Posterior cingulate gyrus (tissue), 11 donors: ENCODE data around the gene NTRK2.

Experiments
- DNase-seq, 10 donors: peaks; one replicate each; pipeline versions ENCODE4 v3.0.0 to v3.0.0-alpha.2; 2020 to 2021; ENCODE audit warnings: mixed read lengths in 3 of 10
- intact Hi-C: fragments of 100-400 bp; cut with DNase I; formaldehyde crosslinking; loops from one replicate; pipeline ENCODE4 v1.15.1; 2023

NTRK2 gene

DNA sequence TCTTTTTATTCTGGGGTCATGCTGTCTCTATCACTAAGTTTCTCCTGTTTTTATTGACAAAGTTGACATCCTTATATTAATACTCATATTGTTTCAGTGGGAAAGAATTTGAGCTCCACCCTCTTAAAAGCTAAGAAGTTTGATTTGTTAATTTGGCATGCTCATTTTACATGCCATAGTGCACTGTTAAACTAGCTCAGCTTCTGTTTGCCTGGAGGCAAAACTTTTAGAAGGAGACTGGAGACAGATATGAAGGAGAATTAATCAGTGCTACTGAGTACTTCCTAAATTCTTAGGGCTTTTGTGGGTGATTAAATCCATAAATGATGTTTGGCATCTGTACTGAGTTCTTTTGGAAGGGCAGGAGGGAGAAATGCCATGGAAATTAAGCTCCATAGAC, 138.9 kb downstream of the NTRK2 start:
- intact Hi-C loops, result no loop called here
- DNase-seq, result no peak

DNA sequence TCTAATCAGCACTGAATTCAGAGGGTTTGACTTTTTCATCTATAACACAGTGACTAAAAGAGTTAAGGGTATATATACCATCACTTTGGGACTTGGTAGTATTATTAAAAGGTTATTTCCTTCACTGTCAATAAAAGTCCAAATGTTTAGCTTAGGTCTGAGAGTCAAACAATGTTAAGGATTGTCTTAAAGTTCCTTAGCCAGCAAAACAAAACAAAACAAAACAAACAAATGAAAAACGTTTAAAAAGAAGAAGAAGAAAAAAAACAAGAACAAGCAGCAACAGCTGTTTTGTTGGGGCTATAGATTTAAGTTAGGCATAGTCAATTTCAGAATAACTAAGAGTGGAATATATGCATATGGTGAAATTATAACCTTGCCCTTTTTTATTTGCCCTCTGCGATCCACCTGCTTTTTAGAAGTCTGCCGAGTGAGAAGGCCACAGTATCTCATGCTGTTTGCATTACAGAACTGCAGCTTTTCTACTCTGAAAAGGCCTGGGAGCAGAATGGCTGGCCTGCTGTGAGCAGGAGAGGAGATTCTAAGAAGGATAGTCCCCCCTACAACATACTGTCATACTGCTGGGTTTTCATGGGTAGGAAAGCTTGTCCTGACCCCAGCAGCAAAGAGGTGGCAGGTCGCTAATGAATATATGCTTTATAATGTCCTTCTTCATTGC, 141.7 kb downstream of the NTRK2 start:
- intact Hi-C loops, result no loop called here
- DNase-seq, result no peak

DNA sequence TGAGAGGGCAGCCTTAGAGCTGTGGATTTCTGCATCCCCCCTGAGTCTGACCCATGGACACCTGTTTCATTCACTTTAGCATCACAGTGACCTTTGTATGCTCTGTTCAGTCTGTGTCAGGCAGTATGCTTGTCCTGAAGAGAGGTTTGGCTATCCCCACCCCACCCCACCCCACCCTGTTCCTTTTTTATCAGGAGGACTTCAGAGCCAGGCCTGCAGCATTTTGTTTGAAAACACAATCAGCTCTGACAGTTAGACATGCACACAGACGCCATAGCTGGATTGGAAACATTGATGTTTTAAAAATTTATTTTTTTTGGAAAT, 142.2 kb downstream of the NTRK2 start:
- intact Hi-C loops, result no loop called here
- no peak for DNase-seq

DNA sequence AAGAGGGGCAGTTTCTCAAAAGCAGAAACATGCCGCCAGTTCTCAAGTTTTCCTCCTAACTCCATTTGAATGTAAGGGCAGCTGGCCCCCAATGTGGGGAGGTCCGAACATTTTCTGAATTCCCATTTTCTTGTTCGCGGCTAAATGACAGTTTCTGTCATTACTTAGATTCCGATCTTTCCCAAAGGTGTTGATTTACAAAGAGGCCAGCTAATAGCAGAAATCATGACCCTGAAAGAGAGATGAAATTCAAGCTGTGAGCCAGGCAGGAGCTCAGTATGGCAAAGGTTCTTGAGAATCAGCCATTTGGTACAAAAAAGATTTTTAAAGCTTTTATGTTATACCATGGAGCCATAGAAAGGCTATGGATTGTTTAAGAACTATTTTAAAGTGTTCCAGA, 142.8 kb downstream of the NTRK2 start:
- intact Hi-C loops, result no loop called here
- DNase-seq, result no peak

DNA sequence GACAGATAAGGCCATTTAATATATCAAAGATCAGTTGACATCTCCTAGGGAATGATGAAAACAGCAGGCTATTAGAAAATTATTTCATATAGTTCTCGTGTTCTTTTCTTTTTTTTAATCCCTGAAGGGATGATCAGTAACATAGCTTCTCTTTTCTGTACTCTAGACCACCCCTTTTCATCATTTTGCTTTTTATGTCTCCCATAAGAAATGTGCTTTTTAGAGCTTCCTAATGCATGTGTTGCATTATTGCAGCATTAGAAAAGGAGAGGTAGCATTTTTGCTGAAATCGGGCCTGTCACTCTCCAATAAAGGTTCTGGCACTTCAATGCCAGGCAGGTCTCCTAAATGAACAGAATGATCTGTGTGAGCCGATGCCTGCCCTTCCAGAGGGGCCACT, 143.3 kb downstream of the NTRK2 start:
- no peak for DNase-seq
- intact Hi-C loops, result no loop called here

DNA sequence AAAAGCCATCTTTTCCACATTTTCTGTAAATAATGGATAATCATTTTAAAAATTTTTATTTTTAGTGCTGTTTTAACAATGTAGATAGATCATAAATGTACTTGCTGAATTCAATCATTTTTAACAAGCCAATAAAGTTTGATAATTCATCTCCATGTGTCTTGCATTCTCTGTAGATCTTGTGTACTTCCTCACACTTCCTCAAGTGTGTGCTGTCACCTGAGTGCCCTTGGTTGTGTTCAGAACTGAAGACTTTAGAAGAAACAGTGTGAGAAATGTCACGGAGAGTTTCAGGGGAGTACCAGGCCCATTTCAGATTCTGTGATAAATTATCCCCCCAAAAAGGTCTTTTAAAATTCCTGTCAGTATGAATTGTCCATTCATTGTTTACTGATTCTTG, 146.0 kb downstream of the NTRK2 start:
- intact Hi-C loops, result no loop called here
- DNase-seq, result no peak

DNA sequence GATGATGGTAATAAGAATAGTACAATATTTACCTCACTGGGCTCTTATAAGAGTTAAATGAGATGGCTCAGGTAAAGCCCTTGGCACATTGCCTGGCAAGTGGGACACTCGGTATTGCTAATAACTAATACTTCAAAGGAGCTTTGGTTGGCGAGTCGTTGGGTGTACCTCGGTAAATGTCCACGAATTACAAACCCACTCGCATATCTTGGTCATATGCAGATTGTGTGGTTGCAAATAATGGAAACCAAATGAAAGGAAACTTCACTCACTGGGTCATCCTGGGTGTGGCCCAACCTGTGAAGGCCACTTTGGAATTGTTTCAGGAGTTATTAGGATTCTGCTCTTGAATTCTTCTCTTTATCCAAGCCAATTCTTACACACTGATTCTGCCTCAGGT, 147.5 kb downstream of the NTRK2 start:
- intact Hi-C loops, result no loop called here

DNA sequence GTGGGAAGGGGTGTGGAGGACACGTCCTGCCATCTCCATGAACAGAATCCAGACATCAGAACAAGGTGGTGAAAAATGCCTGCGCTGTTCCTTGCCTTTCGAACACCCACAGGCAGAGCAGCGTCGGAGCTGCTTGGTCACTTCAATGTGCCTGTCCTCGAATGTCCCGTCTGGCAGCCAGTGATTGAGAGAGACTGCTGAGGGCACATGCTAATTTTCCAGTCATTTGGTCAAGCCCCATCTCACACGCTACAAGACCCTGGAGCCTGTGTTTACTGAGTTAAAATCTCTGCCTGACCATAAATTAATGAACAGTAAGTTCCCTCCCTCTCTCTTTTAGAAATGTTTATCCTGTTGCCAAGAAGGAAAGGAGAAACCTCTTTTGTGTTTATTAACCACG, 149.3 kb downstream of the NTRK2 start:
- no peak for DNase-seq

More for the DNA sequence above, 147.5 kb downstream of the NTRK2 start:
- no peak for DNase-seq

DNA sequence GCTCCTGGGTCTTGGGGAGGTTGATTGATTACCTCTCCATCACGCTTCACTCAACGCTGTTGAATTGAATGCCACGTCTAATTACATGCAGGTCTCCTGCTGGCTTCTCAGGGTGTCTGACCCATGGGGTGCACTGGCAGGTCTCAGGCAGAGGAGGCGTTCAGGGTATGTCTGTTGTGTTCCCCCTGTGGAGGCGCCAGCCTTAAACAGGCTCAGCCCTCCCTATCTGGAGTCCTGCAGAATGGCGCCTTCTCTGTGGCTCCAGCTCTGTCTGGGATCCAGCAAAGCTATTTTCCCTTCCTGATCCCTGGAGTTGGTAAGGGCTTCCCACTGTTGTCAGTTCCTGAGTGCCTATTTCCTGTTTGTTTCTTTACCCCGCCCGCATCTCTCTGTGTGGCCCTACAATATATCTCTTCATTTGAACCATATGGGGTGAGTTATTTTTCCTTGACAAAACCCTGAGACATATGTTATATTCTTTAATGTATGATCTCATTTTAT, 150.0 kb downstream of the NTRK2 start:
- peak in 1 of 10 donors; percentile 75 for DNase-seq
- intact Hi-C loops, result no loop called here

More for the DNA sequence above, 149.3 kb downstream of the NTRK2 start:
- intact Hi-C loops, result no loop called here

DNA sequence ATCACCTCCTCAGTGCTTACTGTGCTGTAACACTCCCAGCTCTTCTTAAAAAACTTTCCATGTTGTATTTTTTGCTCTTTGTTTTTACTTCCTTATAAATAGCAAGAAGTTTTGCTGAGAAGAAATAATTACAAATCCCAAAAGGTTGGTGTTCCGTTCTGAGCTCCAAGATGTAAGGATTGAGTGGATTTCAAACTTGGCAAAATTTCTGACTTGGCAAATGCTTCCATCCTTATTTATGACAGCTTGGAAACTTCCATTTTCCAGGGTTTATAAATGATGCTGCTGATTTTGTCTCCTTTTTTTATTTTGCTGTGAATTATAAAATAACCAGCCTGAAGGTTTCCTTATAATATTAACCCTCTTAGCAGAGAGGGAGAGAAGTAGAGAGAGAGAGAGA, 151.9 kb downstream of the NTRK2 start:
- DNase-seq, result no peak
- intact Hi-C loops, result no loop called here

DNA sequence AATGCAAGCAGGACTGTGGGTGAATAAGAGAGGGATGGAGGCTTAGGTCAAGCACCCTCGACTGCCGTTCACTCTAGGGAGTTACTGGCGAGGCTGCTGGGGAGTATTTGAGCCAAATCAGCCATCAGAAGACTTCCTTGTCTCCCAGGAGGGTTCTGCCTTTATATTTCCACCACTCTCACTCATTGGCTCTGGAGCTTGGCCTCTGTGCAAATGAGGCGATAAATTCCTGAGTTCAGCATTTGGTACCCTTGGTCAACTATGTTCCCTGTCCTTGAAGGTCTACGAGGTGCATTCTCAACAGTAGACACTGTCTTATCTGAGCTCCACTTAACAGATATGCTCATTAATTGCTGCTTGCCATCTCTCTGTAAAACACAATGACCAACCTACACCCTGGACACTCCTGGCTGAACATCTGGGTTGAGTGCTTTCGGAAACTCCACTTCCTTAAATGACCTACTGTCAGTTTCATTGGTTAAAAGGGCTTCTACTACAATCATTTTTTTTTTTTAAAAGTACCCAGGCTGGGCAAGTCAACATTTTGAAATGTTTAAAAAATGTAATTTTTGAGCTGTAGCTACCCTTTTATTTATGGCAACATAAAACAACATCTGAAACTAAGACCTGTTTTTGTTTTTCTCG, 153.2 kb downstream of the NTRK2 start:
- intact Hi-C loops, result no loop called here

DNA sequence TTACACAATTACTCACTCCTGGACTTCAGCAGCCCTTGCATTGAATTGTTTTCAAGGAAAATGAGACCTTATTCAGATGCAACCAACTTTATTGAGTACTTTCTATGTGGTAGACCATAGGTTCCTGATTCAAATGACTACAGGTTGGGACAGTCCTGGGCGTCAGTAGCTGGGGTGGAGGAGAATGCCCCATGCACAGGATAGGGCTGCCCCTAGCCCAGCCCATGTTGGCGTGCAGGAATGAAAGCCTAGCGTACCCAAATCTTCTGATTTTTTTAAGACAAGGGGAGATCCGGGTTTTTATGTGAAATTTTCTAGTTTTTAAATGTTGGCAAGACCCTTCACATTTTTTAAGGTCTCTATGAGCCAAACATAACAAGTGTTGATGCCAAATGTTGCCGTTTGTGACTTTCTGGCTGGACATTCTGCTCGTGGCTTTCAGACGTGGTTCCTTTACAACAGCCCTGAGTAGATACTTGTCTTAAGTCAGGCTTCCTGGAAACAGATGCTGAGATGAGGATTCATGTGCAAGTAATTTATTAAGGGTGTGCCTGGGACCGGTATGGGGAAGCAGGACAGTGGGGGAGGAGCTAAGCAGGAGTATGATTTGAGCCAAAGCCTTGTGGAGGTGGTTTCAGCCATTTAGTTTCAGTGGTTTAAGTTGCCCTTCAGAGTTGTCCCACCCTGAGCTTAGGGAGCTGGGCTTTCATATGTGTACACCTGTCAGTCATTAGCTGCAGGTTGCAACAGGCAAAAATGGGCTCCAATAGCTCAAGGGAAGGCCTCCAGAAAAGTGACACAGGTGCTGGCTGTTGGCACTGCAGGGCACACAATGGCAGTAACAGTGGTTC, 154.1 kb downstream of the NTRK2 start:
- intact Hi-C loops, result no loop called here
- DNase-seq, result peak in 1 of 10 donors; percentile 69

More for the DNA sequence above, 153.2 kb downstream of the NTRK2 start:
- DNase-seq, result no peak

DNA sequence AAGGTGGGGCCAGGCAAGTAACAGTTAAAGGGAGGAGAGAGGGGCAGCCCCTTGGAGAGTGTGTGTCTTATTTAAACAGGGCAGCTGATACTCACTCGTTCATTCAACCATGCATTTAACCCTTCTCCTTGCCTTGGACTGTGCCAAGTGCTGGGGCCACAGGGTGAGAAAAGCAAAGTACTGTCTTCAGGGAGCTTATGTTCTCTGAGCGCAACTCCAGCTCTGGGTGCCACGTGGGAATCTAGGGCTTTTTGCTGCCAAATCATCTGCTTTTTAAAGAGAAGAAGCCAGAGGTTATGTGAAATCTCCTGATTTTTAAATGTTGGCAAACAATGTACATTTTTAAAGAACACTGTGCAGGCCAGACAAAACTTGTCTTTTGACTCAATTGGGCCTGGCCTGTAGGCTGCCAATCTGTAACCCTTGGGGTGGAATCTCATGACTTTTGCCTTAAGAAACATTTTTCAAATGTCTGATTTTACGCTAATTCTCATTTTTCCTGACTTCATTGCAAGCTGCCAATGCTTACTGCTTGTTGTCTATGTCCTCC, 157.8 kb downstream of the NTRK2 start:
- intact Hi-C loops, result no loop called here
- DNase-seq, result no peak

DNA sequence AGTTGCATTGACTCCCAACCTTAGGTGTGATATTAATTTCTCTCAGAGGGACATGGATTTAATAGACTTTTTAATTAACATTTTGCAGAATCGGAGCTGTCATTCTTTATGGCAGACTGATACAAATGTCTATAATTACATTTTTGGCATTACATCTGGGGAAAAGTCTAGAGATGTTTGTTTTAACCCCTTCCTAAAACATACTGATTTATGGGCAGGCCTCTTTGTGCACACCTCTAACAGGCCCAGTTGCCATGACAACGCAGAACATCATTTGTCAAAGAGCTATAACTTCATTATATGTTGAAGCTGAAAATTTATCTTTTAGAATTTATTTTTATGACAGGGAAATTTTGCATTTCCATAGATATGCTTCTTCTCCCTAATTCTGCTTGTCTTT, 158.5 kb downstream of the NTRK2 start:
- no peak for DNase-seq

DNA sequence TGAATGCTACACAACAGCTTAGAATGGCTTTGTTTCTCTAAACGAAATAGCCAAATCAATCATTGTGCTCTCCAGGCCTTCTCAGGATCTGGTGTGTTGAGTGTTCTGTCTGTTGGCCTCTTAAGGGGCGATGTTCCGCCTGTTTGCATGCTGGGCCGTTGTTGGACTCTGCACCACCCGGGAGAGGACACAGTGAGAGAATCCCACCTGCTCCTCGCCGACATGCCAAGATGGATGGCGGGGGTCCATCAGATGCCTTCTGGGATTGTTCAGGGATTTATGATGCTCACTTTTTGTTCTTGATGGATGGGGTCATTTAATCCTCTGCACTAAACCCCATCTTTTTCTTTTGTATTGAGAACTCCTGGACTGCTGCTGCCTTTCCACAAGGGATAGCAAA, 159.9 kb downstream of the NTRK2 start:
- intact Hi-C loops, result no loop called here
- DNase-seq, result no peak

More for the DNA sequence above, 158.5 kb downstream of the NTRK2 start:
- intact Hi-C loops, result no loop called here

DNA sequence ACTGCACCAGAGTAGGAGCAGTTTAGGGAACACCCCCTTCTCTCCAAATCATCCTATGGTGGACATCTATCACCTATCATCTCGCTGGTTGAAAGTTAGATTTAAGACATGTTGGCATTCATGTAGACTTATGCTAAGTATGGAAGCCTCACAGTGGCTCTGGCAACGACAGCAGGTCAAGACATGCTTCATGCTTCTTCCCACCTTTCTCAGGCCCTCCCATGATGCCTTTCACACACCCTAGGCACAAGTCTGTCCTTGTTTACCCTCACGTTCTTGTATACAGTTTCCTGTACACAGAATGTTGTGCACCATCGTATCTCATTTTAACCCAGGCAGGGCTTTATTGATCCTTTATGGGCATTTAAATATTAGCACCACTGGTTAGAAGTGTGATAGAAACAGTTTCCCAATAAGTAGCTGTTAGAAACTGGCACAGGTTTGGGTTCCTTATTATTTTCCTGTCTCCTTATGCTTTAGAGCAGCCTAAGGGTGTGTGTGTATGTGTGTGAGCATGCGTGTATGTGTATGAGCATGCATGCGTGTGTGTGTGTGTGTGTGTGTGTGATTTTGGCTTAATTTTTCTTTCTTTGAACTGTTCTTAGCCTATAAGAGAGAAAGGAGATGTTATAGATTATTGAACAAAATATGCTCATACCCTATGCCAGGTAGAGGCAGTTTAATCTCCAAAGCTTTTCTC, 160.6 kb downstream of the NTRK2 start:
- no peak for DNase-seq

DNA sequence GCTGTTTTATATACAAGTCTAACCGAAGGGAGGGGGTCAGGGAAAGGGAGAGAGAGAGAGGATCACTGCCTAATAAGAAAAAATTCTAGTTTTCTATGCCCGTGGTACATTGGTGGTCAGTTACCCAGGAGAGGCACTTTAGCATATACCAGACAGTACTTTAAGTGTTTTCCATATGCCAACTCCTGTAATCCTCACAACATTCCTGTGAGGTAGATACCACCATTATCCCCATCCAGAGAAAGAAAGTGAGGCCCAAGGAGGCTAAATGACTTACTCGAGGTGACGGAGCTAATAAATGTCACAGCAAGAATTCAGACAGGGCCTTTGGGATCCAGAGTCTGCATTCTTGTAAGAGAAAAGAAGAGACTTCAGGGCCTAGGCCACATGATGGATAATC, 161.8 kb downstream of the NTRK2 start:
- no peak for DNase-seq
- intact Hi-C loops, result no loop called here

More for the DNA sequence above, 160.6 kb downstream of the NTRK2 start:
- intact Hi-C loops, result no loop called here

DNA sequence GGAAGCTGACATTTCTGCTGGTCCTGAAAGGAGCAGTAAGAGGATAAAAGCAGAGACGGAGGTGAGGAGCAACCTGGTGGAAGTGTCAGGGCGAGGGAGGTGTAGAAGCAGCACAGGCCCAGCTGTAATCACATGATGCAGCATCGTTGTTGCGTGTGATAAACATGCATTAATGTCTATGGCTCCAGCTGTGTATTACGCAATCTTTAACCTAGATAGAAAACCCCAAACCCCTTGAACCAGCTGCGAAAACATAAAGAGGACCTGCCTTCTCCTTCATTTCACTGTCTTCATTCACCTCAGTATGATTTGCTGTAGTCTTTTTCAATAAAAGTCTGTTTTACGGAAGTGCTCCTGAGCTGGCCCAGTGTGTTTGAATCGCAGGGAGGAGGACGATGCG, 162.9 kb downstream of the NTRK2 start:
- intact Hi-C loops, result no loop called here
- no peak for DNase-seq

DNA sequence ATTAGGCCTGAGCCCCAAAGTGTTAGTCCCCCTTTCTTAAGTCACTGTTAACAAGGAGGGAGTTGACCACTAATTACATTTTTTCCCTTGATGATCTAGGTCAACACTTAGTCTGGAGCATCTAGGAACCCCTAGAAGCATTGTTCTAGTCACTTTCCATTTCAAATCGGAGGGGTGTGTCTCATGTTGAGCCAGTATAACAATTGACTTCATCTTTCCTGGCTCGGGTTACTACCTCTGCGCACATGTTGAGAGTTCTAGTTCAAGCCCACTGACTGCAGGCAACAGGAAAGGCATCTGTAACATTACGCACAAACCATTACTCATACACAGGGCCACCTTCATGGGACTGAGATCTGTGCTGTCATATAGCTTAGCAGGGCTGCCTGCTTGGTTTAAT, 164.9 kb downstream of the NTRK2 start:
- intact Hi-C loops, result no loop called here
- DNase-seq, result no peak

DNA sequence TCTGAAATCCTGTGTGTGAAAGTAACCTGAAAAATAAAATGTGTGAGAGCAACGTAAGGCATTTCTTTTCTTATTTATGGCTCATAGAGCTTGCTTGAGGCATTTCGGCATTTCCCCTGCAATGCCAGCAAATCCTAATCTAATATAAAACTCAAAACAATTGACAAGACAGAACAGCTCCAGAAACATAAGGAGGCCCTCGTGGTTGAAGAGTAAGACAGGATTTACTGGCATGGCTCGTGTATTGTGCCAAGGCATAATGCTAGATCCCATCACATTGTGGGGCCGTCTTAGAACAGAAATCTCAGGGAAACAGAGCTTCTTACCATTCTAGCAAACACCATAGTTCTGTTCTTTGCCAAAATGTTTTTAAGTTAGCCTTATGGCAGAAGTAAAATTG, 166.2 kb downstream of the NTRK2 start:
- intact Hi-C loops, result no loop called here
- DNase-seq, result no peak

DNA sequence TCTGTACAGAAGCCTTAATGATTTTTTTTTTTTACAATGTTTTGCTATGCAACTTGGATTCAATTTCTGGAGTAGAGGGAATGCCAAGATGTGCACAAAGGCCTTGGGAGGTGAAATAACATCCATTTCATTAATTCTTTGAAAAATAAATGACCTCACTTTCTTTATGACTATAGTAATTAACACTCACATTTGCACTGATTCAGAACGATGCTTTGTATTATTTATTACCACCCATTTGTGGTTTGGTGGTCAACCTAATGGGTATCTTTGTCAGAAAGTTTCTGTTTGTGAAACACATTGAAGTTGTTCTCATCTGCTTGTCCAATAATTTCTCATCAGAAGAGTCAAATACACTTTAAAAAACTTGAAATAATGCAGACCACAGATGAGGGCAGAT, 169.3 kb downstream of the NTRK2 start:
- DNase-seq, result no peak
- intact Hi-C loops, result no loop called here
